Colonic mucosa (tissue), 4 donors: Measurements from ENCODE around the gene AGAP1. TPM values are rescaled to one million over a fixed set of nuclear protein-coding genes. Genes with fewer than 3 reads are reported as not detected.

Source experiments
- DNase-seq: peaks from one replicate; pipeline ENCODE4 v3.0.0-alpha.2; 2020
- H3K27ac ChIP-seq: fragments of 200-600 bp; one replicate; pipeline ENCODE4 v1.8.0; 2021
- H3K27me3 ChIP-seq: fragments of 200-600 bp; one replicate; pipeline ENCODE4 v1.8.0; 2021
- H3K36me3 ChIP-seq: fragments of 200-600 bp; one replicate; pipeline ENCODE4 v1.8.0; 2021
- H3K4me1 ChIP-seq: fragments of 200-600 bp; one replicate; pipeline ENCODE4 v1.8.0; 2021; ENCODE audit warnings: mild to moderate bottlenecking
- H3K4me3 ChIP-seq: fragments of 200-600 bp; one replicate; pipeline ENCODE4 v1.8.0; 2021
- H3K9ac ChIP-seq, 2 donors: one replicate each; pipeline ENCODE4 v1.7.0; 2013; ENCODE audit warnings: control low read depth in 2 of 2, low read depth in 2 of 2, low read length in 2 of 2
- H3K9me3 ChIP-seq: fragments of 200-600 bp; one replicate; pipeline ENCODE4 v1.8.0; 2021
- CTCF ChIP-seq: fragments of 200-600 bp; IDR thresholded peaks from one replicate; pipeline ENCODE4 v1.8.0; 2022; ENCODE audit warnings: antibody characterized with exemption, mild to moderate bottlenecking
- intact Hi-C: fragments of 100-400 bp; cut with DNase I; formaldehyde crosslinking; loops from one replicate; pipeline ENCODE4 v1.14.1; 2022
- total RNA-seq, 2 donors: library from RNA; stranded (reverse); fragmentation: NEBNext Ultra II Directional in 1 of 2; extraction: Animal tissue kit (Norgen Biotek cat#: 25700) in 1 of 2; gene quantifications; one replicate each; pipeline ENCODE4 v1.2.1, GENCODE V29; 2021
- donor health status: healthy.
- donor health status: DM: no; HTN: no; CAD: no.
- donor health status: DM: no; HTN: no; CAD: no.

The AGAP1 gene
- total RNA-seq, 2 donors from 2014 or later = 62.1 to 62.9 TPM

GRCh38 chr2:235619544-235619943, 125.7 kb downstream of the AGAP1 start:
- intact Hi-C loops = no loop called here
- no peak overlapping the region for H3K27ac ChIP-seq
- H3K4me3 ChIP-seq = no peak overlapping the region
- no peaks in the 10 kb centered on the region for H3K4me1 ChIP-seq
- no peaks in the 10 kb centered on the region for H3K9me3 ChIP-seq
- TF ChIP-seq CTCF = no peak
- H3K27me3 ChIP-seq = no peaks in the 10 kb centered on the region
- H3K9ac ChIP-seq = no peak overlapping the region
- no peaks in the 10 kb centered on the region for H3K36me3 ChIP-seq
- DNase-seq = no peak

GRCh38 chr2:235621736-235622135, 127.9 kb downstream of the AGAP1 start:
- Histone ChIP-seq H3K9ac (no peak overlapping the region), H3K4me1 (no peaks in the 10 kb centered on the region), H3K4me3 (no peak overlapping the region), H3K27ac (no peak overlapping the region), H3K27me3 (no peaks in the 10 kb centered on the region), H3K36me3 (no peaks in the 10 kb centered on the region), H3K9me3 (no peaks in the 10 kb centered on the region)
- intact Hi-C loops = no loop called here
- no peak for TF ChIP-seq CTCF
- no peak for DNase-seq

- no peak overlapping the region for H3K4me3 ChIP-seq
- H3K27ac ChIP-seq = no peak overlapping the region
- H3K9me3 ChIP-seq = no peaks in the 10 kb centered on the region
- no peak for TF ChIP-seq CTCF
- H3K4me1 ChIP-seq = no peaks in the 10 kb centered on the region
- intact Hi-C loops = no loop called here
- H3K9ac ChIP-seq = no peak overlapping the region
- no peak for DNase-seq
- no peaks in the 10 kb centered on the region for H3K27me3 ChIP-seq
- H3K36me3 ChIP-seq = no peaks in the 10 kb centered on the region
Observed at GRCh38 chr2:235623111-235623510, 129.3 kb downstream of the AGAP1 start.

GRCh38 chr2:235623752-235624151, 129.9 kb downstream of the AGAP1 start:
- H3K9ac ChIP-seq = no peak overlapping the region

GRCh38 chr2:235626658-235627057, 132.8 kb downstream of the AGAP1 start:
- Histone ChIP-seq H3K9me3 (no peaks in the 10 kb centered on the region), H3K9ac (no peak overlapping the region), H3K27ac (no peak overlapping the region), H3K4me1 (no peaks in the 10 kb centered on the region), H3K36me3 (no peaks in the 10 kb centered on the region), H3K4me3 (no peak overlapping the region), H3K27me3 (no peaks in the 10 kb centered on the region)
- DNase-seq = no peak
- TF ChIP-seq CTCF = no peak
- intact Hi-C loops = no loop called here

More at GRCh38 chr2:235623752-235624151, 129.9 kb downstream of the AGAP1 start:
- H3K4me3 ChIP-seq = no peak overlapping the region
- TF ChIP-seq CTCF = no peak
- intact Hi-C loops = no loop called here
- no peaks in the 10 kb centered on the region for H3K9me3 ChIP-seq
- no peak for DNase-seq
- no peaks in the 10 kb centered on the region for H3K36me3 ChIP-seq
- H3K4me1 ChIP-seq = no peaks in the 10 kb centered on the region
- no peaks in the 10 kb centered on the region for H3K27me3 ChIP-seq
- no peak overlapping the region for H3K27ac ChIP-seq

- no peak overlapping the region for H3K27ac ChIP-seq
- DNase-seq = no peak
- no peaks in the 10 kb centered on the region for H3K4me1 ChIP-seq
- H3K9ac ChIP-seq = no peak overlapping the region
- intact Hi-C loops = no loop called here
- no peaks in the 10 kb centered on the region for H3K36me3 ChIP-seq
- no peak overlapping the region for H3K4me3 ChIP-seq
- no peaks in the 10 kb centered on the region for H3K9me3 ChIP-seq
- H3K27me3 ChIP-seq = no peaks in the 10 kb centered on the region
- no peak for TF ChIP-seq CTCF
Observed at GRCh38 chr2:235627682-235628081, 133.8 kb downstream of the AGAP1 start.
